HG02610 (cell line): ENCODE data around the gene TVP23B.
"Not testable (repeated sequence)": the region's sequence is repeated elsewhere in the genome, so short reads cannot be mapped to it uniquely, and the experiment has no call there.

Source experiments
- ATAC-seq: cut with Tn5 transposase; IDR thresholded peaks from one replicate; pipeline ENCODE4 v1.9.1; 2021; ENCODE audit warnings: mild to moderate bottlenecking, moderate library complexity; ENCODE audit not compliant: unreplicated experiment

Gene TVP23B

DNA sequence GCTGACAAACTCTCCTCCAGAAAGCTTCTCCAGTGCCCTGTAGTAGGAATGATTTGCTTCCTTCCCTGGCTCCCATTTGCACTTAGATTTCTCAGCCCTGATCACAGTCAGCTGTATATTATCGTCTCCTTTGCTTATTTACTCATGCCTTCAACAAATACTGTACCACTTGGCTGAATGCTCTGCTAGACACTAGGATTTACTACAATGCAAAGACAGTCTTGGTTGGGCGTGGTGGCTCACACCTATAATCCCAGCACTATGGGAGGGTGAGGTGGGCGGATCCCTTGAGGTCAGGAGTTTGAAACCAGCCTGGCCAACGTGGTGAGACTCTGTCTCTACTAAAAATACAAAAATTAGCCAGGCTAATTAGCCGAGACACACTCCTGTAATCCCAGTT lies 5.9 kb downstream of the TVP23B start:
- not testable (repeated sequence) for ATAC-seq

DNA sequence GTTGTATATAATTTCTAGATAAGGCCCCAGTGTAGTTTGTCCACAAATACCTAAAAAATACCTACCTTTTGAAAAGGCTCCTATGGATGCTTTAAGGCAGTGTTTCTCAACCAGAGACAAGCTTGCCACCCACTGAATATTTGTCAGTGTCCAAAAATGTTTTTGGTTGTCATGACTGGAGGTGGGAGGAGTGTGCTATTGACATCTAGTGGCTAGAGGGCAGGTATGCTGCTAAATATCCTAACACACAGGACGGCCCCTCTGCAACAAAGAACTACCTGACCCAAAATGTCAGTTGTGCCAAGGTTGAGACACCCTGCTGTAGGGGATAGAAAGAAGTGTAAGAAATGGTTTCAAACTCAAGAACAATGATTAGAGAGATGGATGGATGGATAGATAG lies 10.4 kb downstream of the TVP23B start:
- ATAC-seq = peak; percentile 53

DNA sequence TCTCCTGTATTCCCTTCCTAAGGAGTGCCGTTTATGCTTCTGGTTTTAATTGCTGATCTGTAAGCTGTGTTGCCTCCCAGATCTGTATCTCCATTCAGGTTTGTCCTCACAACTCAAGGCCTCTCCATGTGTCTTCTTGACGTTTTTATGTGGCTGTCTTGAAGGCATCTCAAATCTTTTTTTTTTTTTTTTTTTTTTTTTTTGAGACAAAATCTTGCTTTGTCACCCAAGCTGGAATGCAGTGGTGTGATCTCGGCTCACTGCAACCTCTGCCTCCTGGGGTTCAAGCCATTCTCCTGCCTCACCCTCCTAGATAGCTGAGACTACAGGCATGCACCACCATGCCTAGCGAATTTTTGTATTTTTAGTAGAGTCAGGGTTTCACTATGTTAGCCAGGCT lies 13.9 kb downstream of the TVP23B start:
- not testable (repeated sequence) for ATAC-seq

DNA sequence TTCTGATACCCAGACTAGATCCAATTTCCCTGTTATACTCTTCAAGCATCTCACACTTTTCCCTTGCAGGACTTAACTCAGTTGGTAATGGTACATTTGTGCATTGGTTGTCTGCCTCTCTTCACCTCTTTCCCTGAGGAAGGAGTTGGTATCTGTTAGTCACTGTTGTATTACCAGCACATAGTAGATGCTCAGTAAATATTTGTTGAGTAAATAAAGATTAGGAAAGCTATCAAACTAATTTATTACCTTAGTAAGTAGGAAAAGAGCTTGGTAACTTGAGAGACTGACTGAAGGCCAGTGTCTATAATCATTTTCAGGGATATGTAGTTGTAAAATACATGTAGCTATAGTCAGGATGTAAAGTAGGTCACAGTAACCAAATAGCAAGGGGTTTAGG lies 15.9 kb downstream of the TVP23B start:
- not testable (repeated sequence) for ATAC-seq

DNA sequence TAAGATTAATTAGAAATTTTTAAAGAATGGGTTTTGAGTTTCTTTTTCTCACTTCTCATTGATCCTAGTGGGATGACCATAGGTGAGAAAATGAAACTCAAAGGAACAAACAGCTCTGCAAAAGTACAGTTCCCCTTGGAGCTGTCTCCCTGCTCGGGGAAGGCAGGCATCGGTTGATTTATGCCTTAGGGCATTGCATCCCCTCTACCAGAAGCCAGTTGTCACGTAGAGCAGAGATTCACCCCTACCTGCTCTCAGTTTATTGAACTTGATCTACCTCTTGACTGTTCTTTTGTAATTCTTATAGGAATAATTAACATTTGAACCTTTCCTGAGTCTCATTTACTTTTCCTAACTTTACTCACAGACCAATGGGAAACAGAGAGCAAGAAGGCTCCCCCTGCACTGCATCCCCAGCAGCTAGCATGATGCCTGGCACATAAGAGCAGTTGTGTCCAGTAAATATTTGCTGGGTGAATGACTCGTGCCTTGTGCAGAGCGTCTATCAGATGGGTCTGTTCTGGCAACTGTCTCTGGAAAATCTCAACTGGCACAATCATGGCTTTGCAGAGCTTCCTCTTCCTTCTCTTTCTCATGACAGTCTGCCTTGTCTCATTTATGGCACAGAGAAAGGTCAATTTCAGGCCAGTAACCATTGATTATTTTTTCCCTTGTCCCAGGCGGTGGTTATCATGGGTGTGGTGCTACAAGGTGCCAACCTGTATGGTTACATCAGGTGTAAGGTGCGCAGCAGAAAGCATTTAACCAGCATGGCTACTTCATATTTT lies 22.7 kb downstream of the TVP23B start:
- not testable (repeated sequence) for ATAC-seq

DNA sequence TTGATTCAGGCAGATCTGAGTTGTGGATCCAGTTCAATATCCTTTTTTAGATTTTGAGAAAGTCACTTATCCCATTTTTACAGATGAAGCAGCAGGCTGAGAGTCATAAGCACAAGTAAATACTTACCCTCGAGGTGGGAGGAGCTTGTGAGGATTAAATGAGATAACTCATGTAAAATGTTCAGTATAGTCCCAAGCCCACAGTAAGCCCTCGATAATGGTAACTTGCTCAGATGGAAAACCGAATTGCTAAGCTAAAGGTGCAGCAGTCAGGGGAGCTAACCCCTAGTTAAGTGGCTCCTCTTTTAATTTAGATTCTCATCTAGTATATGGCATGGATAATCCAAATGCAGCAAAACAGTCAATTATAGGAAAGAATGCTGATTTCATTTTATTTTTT lies 34.9 kb downstream of the TVP23B start:
- not testable (repeated sequence) for ATAC-seq

DNA sequence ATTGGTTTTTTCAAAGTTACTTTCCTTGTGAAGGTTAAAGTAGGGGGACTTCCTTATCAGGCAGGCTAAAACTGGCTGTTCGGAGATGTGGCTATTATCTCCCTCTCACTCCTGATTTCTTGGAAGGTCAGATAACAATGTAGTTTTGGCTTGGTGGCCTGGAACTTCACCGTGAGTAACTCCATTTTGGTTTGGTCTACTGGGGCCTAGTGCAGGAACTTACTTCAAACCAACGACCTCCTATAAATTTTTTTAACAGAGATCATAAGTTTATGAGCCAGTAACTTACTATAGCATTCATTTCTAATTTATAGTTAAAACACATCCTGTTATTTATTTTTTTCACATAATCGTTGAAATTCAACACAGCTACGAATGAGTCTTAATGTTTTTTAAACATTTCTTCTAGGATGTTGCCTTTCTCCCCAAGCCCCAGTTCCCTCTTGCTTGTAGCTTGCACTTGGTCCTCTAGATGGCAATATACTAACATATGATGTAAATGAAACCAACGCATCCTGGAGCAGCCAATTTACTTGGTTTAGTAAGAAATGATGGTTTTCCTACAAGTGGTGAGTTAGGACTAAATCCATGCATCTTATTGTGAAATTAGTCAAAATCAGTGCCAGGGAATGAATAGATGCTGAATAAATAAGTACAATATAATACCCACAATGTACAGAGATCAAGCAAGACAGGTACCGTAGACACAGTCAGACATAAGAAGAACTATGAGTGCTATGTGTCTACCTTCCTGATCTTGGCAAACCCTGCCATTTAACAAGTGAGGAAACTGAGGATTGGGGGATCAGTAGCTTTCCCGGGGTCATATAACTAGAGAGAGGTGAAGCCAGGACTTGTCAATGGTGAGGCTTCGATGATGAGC lies 35.7 kb downstream of the TVP23B start:
- ATAC-seq = not testable (repeated sequence)

DNA sequence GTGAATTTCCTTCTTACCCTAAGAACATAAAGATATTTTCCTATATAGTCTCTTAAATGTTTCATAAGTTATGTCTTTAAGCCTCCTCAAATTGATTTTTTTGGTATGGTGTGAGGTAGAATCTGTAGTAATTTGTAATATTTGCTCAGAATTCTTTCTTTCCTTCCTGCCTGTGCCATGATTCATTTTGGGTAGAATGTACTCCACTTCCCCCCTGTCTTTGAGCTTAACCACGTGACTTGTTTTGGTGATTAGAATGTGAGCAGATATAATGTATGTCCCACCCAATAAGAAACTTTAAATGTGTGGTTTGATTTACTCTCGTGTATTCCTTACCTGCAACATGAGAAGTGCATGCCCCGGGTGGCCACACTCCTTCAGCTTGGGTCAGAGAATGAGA lies 40.4 kb downstream of the TVP23B start:
- ATAC-seq = not testable (repeated sequence)

DNA sequence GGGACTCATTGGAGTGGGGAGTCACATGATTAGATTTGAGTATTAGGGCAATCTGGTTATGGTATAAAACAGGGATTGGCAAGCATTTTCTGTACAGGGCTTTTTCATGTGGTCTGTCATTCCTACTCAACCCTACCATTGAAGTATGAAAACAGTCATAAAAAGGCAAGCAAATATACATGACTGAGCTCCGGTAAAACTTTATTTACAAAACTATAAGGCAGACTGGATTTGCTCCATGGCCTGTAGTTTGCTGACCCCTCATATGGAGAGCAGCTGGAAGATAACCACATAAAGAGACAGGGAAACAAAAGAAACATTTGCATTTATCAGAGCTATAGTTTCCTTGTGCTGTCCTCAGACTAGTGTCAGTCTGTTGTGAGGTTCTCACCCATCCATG lies 46.6 kb downstream of the TVP23B start:
- ATAC-seq = not testable (repeated sequence)

DNA sequence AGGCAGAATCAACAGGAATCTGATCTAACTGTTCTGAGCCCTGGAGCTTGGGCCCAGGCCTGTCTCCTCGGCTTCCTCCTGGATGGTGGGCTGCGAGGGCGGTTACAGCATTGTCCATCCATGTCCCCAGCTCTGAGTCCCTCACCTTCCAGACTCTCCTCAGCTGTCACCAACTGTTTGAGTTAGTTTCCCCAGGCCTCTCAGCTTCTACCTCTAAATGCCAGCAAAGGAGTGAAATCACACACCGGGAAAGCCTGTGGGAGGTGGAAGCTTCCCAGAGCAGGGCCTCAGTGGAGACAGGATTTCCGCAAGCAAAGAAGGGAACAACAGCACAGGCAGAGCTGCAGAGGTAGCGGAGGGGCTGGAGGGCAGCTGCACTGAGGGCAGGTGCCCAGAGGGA lies 67.5 kb downstream of the TVP23B start:
- ATAC-seq = no peak

DNA sequence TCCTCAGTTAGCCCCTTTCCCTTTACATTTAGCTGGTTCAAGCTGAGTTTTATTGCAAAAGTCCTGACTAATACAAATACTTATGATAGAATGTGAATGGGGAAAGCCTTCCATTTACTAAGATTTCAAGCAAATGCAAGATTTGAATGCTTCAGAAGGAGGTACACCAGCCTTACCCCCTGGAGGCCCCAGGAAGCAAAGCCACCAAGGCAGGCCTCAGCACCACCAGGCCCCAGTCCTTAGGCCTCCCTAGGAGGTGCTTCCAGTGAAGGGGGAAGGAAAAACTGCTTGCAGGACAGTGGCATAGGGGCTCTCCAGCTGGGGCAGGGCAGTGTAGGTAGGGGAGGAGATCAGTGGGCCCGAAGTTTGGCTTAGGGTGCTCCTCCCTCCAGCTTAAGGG lies 69.7 kb downstream of the TVP23B start:
- no peak for ATAC-seq

DNA sequence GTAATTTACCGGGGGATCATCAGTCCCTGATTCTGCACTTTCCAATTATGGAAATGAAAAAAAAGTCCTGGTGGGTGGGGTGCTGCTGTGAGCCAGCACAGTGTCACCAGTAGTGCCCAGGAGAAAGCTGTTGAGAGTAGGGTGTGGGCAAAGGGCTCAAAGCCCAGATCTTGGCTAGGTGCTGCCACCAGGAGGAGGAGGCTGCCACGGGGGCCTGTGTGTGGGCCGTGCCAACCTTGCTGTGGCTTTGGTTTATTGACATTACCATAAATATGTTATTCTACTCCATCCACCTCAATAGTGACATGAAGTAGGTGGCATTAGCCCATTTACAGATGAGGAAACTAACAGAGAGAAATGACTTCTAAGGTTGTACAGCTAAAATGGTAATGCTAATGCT lies 70.2 kb downstream of the TVP23B start:
- ATAC-seq = no peak

DNA sequence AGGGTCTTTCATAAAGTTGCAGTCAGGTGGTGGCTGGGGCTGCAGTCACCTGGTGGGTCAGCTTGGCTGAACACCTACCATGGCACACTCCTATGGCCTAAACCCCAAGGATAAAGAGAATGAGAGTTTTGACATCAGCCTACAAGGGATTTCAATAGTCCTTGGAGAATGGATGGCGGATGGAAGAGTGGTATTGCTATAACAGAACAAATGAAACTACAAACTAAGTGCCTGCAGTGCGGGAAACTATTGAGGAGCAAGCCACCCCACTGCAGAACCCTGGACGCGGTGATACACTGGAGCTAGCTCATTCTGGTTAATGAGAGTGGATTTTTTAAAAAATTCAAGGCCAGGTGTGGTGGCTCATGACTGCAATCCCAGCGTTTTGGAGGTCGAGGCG lies 74.0 kb downstream of the TVP23B start:
- ATAC-seq = no peak

DNA sequence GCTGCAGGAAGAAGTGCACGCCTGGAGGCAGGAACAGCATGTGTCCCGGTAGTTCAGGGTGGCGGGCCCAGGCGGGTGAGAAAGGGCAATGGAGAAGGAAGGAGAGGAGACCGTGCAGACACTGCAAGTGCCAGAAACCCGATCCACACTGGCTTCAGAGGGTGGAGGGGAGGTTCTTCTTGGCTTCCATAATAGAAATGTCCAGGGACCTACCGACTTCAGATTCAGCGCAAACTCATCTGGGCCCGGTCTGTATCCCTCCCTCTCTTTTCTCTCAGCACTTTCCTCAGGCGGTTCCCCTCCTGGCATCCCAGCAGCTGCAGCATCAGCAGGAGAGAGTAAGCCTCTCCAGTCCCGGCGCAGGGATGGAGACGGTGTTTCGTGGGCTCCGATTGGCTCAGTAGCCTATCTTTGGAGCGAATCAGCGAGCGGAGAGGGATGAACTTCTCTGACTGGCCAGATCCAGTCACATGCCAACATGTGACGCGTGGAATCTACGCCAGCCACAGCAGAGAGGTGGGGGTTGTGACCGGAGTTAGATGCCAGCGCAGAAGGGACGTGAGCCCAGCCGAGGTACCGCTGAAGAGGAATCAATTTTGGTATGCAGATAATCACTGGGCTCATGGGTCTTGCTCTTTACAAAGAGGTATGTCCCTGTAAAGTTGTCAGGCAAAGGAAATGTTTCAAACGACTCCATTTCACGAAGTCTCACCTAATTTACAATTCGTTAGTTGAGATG lies 75.0 kb downstream of the TVP23B start:
- ATAC-seq = peak; percentile 73
